H1 (cell line): Measurements from ENCODE around the gene APEH. TPM values are rescaled to one million over a fixed set of nuclear protein-coding genes. Genes with fewer than 3 reads are reported as not detected.

ENCODE experiments used
- ATF2 ChIP-seq: IDR thresholded peaks from 2 replicates; pipeline ENCODE4 v1.6.1; 2012; ENCODE audit warnings: low read length, inconsistent platforms
- EP300 ChIP-seq, 2 experiments: IDR thresholded peaks; 1 replicate in 1 of 2; 2 replicates in 1 of 2; pipeline ENCODE4 v1.6.1; 2011 to 2012; ENCODE audit warnings: low read depth in 2 of 2, low read length in 2 of 2, mild to moderate bottlenecking in 2 of 2, borderline replicate concordance in 1 of 2, inconsistent platforms in 1 of 2, moderate library complexity in 1 of 2
- RNF2 ChIP-seq: fragments of 200-900, 300-1000 bp; sonication (generic); IDR thresholded peaks from 2 replicates; pipeline ENCODE4 v1.7.1; 2016; ENCODE audit warnings: borderline replicate concordance, low read depth, mild to moderate bottlenecking, antibody characterized with exemption, low read length; ENCODE audit not compliant: poor library complexity, severe bottlenecking; ENCODE audit errors: missing control alignments
- ZNF274 ChIP-seq: IDR thresholded peaks from 2 replicates; pipeline ENCODE4 v1.7.0; 2012; ENCODE audit warnings: low read length, borderline replicate concordance; ENCODE audit errors: extremely low read depth
- polyA plus RNA-seq, 7 experiments: library from polyadenylated mRNA; depleted of rRNA in 3 of 7; stranded (reverse) in 5 of 7; unstranded in 2 of 7; fragments of >200 nt in 5 of 7; fragments of 200-250 nt in 2 of 7; gene quantifications; 1 replicate in 5 of 7; 2 replicates in 1 of 7; 4 replicates in 1 of 7; pipeline versions ENCODE4 v1.2.1 to v1.2.3, GENCODE V29; 2011 to 2013; ENCODE audit warnings: missing spikeins in 2 of 7, mixed read lengths in 2 of 7
- total RNA-seq: library from RNA; stranded (reverse); fragmentation: NEBNext Ultra II Directional; extraction: Animal tissue kit (Norgen Biotek cat#: 25700); gene quantifications from 2 replicates; pipeline ENCODE4 v1.2.1, GENCODE V29; 2021

Gene APEH
- total and polyA plus RNA-seq, 2 of the 8 experiments (the other 6 are each of a cell fraction or from before 2014, with no cell fraction given): 222 to 260 TPM

- TF ChIP-seq RNF2 (no peak), ATF2 (no peak), ZNF274 (no peak), EP300 (IDR thresholded peaks at IDR 0.05; ENCODE audit: borderline replicate concordance in 1 of 2, low read depth in 2 of 2, low read length in 2 of 2) (no peak)
- TF ChIP-seq, all 59 proteins: peak for 0
Observed at GRCh38 chr3:49662720-49663413, 11.3 kb upstream of the APEH start (continued).
